ENCODE results near the gene C11orf58.

GRCh38 chr11:16789560-16790485 lies 51.4 kb downstream of the C11orf58 start:
- TF ChIP-seq POLR2A (IDR thresholded peaks at IDR 0.05; ENCODE audit: low read length): no peak
- no peak for TF ChIP-seq GATA1 (IDR thresholded peaks at IDR 0.05; ENCODE audit: low read depth, low read length)
